DND-41 (cell line): Measurements from ENCODE around the gene WDR41.

Experiments used
- EZH2 ChIP-seq: IDR thresholded peaks from 3 replicates; pipeline ENCODE4 v1.6.1; 2012; ENCODE audit warnings: borderline replicate concordance, low read depth, mild to moderate bottlenecking, moderate library complexity, low read length, inconsistent platforms; ENCODE audit not compliant: severe bottlenecking
- TF ChIP-seq, protein P1 (sequence below): IDR thresholded peaks from 2 replicates; pipeline ENCODE4 v1.5.1; 2012; ENCODE audit warnings: borderline replicate concordance, low read length, moderate library complexity, mild to moderate bottlenecking; ENCODE audit not compliant: poor library complexity, severe bottlenecking; ENCODE audit errors: extremely low read depth

DNA sequence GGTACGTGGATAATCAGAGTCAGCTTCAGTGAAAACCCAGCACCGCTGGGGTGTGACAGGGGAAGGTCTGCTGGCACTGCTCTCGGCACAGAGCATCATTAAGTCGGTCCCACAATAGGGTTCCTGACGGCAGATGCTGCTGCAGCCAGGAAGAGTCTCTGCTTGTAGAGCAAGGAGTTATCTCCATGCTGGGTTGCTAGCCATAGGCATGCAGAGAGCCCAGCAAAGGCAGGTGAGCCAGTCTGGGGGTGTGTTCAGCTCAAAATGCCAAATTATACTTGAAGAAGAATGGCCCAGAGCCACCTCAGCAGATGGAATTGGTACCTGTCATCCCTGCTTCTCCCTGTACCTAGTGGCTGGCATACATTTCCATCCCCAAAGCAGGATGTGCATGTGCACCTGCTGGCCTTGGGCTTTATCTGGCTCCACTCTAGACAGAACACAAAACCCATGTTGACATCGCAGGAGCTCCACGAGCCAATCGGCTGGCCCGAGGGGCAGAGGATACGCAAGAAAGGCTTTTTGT is 100.8 kb downstream of the WDR41 start:
- TF ChIP-seq, protein P1, sequence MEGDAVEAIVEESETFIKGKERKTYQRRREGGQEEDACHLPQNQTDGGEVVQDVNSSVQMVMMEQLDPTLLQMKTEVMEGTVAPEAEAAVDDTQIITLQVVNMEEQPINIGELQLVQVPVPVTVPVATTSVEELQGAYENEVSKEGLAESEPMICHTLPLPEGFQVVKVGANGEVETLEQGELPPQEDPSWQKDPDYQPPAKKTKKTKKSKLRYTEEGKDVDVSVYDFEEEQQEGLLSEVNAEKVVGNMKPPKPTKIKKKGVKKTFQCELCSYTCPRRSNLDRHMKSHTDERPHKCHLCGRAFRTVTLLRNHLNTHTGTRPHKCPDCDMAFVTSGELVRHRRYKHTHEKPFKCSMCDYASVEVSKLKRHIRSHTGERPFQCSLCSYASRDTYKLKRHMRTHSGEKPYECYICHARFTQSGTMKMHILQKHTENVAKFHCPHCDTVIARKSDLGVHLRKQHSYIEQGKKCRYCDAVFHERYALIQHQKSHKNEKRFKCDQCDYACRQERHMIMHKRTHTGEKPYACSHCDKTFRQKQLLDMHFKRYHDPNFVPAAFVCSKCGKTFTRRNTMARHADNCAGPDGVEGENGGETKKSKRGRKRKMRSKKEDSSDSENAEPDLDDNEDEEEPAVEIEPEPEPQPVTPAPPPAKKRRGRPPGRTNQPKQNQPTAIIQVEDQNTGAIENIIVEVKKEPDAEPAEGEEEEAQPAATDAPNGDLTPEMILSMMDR: no peak
- TF ChIP-seq EZH2: no peak
